Measurements from ENCODE around the gene STARD4.

The STARD4 gene

DNA sequence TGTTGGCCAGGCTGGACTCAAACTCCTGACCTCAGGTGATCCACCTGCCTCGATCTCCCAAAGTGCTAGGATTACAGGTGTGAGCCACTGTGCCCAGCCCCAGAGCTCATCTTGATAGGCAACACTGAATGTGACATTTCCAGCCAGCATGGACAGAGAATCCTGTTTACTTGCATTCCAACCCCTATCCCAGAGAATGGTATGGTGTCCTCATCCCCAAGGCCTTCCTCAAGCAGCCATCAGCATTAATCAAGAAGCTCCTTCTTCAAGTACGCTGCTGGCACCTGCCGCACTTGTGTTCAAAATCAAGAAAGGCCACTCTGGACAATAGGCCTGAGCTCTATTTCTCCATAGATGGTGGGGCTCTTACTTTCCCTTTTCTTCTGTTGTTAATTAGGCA, 40.2 kb downstream of the STARD4 start:
- DNase-seq (ENCODE audit: low read depth in 3 of 3), result no peak

DNA sequence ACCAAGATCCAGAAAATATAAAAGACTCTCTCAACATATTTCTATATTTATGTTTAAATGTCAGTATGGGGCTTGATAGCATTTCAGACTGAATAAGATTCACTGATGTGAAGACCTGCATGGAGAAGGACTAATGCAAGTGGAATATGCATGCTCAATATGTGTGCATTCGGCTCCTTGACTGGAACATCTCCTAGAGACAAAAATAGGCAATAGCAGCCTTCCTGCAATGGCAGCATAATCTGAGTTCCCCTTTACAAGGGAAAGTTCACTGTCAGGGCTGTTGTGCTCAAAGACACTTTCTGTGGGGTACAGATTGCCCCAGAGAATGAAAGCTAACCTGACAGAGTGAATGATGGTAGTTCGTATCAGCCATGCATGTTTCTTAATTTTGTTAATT, 42.4 kb downstream of the STARD4 start:
- DNase-seq (ENCODE audit: low read depth in 3 of 3), result no peak

DNA sequence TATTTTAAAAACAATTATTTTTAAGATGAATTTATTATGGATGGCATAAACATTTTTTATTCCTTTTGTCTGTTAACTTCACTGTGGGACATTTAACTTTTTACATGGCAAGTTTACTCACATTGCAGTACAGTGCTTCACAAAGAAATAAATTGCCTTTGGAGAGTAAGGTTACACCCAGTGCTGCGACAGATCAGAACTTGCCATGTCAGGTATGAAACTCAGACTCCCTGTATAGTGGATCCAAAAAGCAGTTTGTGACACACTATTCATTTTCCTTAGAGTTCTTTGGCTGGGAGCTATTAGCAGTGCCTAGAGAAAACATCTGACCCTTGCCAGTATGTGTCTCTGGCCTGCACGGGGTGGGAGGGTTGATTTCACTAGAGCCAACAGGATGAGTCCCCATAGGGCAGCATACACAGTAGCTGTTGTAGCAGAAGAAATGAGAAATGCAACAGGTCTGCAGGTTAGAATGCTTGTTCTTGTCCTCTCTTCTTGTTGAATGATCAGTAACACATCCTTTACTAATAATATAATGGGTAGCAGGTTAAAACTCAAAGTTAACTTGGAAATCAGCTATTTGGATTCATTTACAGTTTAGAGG, 42.9 kb downstream of the STARD4 start:
- no peak for DNase-seq (ENCODE audit: low read depth in 3 of 3)

DNA sequence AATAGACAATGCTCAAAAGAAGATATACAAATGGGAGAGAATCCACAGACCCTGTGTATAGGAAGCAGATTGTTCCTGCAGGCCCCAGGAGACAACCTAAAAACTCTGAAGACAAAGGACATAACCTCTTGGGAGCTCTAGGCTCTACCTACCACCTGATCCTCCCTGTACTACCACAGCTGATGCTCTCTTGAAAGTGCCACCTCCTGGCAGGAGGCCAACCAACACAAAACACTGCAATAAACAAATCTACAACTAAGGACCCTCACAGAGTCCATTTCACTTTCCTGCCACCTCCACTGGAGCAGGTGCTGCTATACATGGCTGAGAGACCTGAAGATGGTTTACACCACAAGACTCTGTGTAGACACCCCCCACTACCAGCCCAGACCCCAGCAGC, 49.0 kb downstream of the STARD4 start:
- DNase-seq (ENCODE audit: low read depth in 3 of 3), result no peak

DNA sequence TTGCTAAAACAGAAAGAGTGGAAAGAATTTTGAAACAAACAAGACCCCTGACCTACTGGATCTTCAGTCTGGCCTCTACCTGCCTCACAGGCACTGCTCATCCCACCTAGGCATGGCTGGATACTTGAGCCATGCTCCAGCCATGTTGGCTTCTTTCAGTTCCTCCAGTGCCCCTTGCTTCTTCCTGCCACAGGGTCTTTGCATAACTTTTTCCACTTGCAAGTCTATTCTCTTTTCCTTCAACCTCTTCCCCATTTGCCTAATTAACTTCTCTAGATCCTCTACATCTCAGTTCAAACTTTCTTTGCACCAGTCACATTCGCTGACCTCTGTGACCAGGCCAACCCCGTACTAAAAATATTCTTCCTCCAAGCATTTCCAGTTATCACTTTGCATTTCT, 50.4 kb downstream of the STARD4 start:
- no peak for DNase-seq (ENCODE audit: low read depth in 3 of 3)

DNA sequence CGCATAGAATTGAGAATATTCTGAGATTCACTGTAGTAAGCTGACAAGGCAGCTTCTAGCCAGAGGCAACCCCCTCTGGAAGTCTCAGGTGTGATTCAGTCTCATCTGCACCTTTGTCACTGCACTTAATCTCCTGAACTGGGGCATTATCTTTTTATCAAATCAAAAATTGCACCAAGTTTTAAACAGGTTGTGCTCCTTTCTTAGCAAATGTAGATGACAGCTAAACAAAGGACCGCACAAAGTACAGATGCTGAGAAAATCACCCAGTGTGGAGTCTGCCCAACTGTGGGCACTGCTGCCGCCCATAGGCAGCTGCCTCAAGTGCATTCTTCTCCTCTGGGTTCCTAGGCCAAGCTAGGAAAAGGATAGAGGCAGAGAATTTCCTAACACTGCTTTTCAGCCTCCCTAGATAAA, 51.1 kb downstream of the STARD4 start:
- no peak for DNase-seq (ENCODE audit: low read depth in 3 of 3)

DNA sequence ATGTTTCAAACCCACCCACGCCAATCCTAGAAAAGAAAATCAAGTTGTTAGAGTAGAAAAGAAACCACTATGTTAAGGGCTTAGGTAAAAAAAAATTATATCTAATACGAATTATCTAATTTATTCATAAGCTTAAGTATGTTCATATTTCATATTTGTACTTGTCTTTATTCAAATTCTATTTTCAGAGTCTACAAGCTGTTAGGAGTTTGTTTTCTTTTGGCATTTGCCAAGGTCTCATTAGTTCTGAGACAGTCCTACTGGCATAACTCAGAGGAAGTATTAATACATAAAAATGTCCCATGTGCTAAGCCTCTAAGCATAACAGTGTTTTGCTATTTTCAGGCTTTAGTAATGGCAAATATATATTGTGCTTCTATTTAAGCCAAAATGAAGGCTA, 57.6 kb downstream of the STARD4 start:
- DNase-seq (ENCODE audit: low read depth in 3 of 3), result no peak

DNA sequence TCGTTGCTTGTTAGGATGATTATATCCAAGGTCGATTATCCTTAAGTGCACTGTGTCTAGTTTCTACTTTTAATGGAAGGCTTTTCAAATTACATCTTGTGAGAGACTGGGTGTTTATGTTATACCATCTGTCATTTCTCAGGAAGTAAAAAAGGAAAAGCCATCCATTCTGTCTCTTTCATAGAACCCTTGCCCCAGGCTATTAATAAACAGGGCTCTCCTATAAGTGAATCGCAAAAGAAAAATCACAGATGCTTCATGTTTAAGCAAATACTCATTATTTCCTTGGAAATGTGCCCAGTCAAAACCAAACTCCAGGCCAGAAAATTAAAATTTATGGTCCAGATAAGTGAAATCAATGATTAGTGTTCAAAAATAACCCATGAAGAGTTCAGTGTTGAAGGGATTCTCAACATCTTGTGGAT, 58.1 kb downstream of the STARD4 start:
- no peak for DNase-seq (ENCODE audit: low read depth in 3 of 3)

DNA sequence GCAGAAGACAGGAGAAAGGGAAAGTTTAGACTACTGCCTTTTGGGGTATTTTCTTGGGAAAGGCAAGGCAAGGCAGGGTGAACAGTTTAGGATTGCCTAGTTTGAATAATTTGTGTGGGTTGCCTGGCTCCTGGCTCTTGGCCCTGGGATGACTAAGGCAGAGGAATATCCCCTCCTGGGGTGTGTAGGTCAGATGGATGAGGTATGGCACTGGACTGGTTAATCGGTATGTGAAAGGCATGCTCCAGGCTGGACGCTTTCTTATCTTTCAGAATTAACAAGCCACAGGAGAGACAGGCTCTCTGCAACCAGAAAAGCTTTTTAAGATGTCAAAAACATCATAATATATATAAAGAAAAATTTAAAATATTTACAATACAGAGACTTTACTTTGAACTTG, 58.6 kb downstream of the STARD4 start:
- no peak for DNase-seq (ENCODE audit: low read depth in 3 of 3)

DNA sequence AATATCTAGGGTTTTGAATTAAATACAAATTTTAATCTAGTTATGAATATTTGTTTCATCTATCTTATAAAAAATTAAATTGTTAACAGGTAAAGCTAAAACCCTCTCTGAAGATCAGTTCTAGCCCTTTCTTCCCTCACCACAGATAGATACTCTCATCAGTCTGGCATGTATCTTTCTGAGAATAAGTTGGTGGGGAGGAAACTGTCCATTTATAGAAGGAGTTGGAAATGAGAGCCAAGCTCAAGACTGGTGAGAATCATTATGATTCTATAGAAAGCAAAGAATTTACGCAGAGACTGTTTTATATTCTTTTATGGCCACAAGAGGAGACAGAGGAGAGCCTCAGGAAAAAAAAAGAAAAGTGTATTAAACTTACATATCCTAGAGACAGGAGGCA, 59.0 kb downstream of the STARD4 start:
- DNase-seq (ENCODE audit: low read depth in 3 of 3), result no peak

DNA sequence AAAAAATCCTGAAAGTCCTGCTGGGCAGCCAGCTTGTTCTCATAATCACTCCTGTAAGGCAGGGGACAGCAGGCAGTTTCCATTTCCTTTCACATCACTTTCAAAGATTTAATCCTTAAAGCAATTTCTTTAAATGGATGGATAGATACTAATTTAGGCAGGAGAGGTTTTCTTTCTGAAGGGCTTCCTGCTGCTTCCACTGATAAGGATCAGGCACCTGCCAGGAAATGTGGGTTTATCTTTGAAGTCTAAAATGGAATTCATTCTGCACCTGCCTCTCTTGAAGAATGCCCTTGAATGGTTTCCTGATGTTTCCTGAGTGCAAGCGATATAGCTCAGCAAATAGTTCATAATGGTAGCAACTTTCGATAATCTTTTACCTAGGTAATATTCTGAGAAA, 64.5 kb downstream of the STARD4 start:
- no peak for DNase-seq (ENCODE audit: low read depth in 3 of 3)

DNA sequence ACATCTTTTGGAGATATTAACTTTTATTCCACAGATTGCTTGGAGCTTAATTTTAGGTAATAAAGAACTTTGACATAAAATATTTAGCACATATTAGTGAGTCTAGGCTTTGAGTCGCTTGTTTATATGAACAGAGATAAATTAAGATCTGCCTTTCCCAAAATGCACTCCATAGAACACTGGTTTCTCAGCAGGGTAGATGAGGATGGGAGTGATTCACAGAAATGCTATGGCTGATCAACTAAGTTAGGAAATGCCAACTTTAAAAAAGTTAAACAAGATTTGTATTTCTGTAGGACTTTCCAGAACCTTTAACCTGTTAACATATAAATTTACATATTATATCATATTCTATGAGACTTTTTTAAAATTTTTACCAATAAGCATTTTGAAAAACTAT, 65.2 kb downstream of the STARD4 start:
- DNase-seq (ENCODE audit: low read depth in 3 of 3), result no peak
